ENCODE measurements around the gene REM1.
"Not testable (repeated sequence)": the region's sequence is repeated elsewhere in the genome, so short reads cannot be mapped to it uniquely, and the experiment has no call there.

REM1 gene, protein sequence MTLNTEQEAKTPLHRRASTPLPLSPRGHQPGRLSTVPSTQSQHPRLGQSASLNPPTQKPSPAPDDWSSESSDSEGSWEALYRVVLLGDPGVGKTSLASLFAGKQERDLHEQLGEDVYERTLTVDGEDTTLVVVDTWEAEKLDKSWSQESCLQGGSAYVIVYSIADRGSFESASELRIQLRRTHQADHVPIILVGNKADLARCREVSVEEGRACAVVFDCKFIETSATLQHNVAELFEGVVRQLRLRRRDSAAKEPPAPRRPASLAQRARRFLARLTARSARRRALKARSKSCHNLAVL

DNA sequence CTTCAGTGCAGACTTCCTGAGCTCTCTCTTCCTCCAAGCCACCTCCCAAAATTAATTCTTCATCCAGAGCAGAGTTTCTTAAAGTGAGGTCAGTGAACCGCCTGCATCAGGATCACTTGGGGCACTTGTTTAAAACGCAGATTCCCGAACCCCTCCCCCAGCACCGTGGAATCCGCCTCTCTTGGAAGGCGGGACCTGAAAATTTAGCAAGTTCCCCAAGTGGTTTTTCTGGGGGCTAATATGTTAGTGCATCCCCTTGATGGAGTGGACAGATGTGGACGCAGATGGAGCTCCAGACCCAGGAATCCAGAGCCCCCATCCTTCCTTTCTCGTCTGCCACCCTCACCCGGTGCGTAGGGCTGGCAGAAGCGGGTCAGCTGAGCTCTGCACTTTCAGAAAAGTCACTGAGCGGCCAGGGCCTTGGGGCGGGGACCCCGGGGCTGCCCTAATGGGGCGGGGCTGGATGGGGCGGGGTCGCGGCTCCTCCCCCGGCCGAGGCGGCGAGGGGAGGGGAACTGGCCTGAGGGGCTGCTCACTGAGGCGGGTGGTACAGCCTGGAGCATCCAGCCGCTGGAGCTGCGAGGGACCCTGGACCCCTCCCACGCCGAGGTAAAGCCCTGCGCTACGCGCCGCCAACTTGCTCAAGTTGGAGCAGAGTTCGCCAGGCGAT lies at the start of gene REM1, which contains the start of gene DEFB124:
Gene REM1, plus strand, starts transcription at position 531 of the 670 bp plus-strand sequence. CDS start 1,158 bp downstream, outside the sequence.
Gene DEFB124, minus strand, starts transcription at position 370 of the 670 bp plus-strand sequence. CDS start 2,114 bp downstream, outside the sequence.
- DNase-seq = no peak

DNA sequence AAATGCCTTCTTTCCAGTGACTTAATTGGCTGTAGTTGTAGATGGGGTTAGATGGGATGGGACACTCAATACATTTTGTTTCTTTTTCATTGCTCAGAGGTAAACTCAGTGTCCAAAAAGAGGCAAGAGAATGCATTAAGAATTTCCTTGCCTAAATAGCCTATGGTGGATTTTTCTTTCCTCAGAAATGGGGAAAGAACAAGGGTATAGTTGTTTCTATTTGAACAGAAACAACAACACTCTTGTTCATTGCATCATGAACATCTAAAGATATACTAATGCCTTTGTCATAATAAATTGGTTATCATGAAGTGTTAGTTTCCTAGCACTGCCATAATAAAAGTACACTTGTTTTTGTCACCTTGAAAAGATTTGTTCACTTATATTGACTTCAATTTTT lies 49.3 kb upstream of the REM1 start:
- DNase-seq = no peak

DNA sequence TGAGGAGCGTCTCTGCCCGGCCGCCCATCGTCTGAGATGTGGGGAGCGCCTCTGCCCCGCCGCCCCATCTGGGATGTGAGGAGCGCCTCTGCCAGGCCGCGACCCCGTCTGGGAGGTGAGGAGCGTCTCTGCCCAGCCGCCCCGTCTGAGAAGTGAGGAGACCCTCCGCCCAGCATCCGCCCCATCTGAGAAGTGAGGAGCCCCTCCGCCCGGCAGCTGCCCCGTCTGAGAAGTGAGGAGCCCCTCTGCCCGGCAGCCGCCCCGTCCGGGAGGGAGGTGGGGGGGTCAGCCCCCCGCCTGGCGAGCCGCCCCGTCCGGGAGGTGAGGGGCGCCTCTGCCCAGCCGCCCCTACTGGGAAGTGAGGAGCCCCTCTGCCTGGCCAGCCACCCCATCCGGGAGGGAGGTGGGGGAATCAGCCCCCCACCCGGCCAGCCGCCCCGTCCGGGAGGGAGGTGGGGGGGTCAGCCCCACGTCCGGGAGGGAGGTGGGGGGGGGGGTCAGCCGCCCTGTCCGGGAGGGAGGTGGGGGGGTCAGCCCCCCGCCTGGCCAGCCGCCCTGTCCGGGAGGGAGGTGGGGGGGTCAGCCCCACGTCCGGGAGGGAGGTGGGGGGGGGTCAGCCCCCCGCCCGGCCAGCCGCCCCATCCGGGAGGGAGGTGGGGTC lies 48.1 kb upstream of the REM1 start:
- not testable (repeated sequence) for DNase-seq

DNA sequence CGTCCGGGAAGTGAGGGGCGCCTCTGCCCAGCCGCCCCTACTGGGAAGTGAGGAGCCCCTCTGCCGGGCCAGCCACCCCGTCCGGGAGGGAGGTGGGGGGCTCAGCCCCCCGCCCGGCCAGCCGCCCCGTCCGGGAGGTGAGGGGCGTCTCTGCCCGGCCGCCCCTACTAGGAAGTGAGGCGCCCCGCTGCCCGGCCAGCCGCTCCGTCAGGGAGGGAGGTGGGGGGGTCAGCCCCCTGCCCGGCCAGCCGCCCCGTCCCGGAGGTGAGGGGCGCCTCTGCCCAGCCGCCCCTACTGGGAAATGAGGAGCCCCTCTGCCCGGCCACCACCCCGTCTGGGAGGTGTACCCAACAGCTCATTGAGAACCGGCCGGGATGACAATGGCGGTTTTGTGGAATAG lies 47.5 kb upstream of the REM1 start:
- not testable (repeated sequence) for DNase-seq

DNA sequence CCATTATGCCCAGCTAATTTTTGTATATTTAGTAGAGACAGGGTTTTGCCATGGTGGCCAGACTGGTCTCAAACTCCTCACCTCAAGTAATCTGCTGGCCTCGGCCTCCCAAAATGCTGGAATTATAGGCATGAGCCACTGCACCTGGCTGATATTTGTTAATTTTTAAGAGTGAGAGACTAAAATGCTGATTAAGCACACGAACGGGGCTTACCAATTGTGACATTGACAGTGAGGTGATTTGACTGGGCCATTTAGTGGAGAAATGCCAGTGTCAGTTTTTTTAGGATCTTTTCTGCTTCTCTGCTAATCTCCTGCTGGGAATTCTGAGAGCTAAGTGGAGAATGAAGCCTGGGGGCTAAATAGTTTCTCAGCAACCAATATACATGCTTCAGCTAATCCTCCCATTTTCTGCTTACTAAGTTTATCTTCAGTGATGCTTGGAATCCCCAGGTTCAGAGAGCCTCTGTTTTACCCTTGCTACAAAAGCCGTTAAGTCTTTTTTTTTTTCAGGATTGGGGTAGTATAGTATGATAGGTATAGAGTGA lies 44.4 kb upstream of the REM1 start:
- no peak for DNase-seq

DNA sequence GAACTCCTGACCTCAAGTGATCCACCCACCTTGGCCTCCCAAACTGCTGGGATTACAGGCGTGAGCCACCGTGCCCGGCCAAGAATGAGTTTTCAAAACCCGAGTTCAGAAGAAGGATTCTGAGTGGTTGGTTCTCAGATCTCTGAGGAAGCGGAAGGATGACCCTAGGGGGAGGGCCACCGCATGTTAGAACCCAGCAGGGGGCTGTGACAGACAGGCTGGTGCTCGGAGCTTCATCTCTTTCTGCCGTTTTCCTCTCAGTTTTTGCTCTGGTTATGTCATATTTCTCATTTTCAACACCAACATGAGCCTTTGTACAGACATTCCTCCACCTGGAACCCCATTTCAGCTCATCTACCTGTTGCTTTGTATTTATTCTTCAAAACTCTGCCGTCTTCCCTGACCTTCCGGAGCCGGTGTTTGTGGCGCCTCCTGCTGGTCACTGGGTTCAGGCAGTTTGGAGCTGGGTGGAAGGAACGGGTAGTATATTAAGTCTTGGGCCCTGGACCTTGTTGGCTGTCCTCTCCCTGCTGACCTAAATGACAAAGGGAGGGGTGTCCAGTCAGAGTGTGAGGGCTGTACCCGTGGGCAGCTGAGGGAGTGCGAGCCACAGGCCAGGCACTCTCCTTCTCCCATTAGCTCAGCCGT lies 35.0 kb upstream of the REM1 start, which contains the start of gene DEFB123:
Gene DEFB123, plus strand, starts transcription at position 621 of the 648 bp plus-strand sequence. CDS start 67 bp downstream, outside the sequence.
- no peak for DNase-seq

DNA sequence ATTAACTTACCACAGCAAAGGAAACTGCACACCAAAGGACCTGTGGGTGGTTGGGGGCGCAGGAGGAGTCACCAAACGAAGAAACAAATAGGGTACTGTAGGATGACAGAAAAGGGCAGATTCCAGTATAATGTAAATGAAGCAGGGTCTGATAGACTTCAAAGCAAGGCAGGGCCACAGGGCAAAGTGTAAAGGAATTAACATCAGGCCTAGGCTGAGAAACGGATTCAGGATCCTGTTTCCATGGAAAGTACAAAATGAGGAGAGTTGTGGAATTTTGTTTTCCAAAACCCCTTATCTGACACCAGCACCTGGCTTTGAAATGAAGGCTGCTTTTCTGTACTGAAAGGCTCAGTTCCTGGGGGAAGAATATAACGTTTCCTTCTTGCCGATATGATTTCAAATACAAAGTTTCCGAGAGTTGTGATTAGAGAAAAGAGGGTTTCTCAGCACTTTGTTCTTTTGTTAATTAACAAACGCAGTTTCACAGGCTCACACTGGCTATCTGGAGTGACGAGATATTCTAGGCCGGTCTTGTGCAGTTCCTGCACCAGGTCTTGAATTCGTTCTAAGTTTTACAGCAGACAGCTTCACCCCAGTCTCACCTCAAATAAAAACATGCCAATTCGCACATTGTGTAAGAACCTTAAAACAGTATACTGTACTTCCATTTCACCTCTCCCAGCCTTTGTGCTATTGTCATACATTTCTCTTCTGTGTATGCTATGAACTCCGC lies 28.8 kb upstream of the REM1 start:
- DNase-seq = no peak

DNA sequence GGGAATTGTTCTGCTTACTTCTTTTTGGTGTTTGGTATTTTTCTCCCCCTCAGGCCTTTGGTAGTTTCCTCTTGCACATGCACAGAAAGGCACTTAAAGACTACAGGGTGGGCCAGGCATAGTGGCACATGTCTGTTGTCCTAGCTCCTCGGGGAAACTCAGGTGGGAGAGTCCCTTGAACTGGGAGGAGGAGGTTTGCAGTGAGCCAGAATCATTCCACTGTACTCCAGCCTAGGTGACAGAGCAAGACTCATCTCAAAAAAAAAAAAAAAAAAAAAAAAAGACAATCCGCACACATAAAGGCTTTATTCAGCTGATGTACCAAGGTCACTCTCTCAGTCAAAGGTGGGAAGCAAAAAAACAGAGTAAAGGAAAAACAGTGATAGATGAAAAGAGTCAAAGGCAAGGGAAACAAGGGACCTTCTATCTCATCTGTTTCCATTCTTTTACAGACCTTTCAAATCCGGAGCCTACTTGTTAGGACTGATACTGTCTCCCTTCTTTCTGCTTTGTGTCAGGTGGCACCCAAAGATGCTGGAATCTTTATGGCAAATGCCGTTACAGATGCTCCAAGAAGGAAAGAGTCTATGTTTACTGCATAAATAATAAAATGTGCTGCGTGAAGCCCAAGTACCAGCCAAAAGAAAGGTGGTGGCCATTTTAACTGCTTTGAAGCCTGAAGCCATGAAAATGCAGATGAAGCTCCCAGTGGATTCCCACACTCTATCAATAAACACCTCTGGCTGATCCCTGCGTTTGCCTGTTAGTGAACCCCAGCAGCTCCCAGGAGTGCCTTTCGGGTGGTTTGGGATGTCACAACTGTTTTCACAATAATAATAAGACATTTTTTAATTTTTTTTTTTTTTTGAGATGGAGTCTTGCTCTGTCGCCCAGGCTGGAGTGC lies 25.3 kb upstream of the REM1 start:
- DNase-seq = no peak

DNA sequence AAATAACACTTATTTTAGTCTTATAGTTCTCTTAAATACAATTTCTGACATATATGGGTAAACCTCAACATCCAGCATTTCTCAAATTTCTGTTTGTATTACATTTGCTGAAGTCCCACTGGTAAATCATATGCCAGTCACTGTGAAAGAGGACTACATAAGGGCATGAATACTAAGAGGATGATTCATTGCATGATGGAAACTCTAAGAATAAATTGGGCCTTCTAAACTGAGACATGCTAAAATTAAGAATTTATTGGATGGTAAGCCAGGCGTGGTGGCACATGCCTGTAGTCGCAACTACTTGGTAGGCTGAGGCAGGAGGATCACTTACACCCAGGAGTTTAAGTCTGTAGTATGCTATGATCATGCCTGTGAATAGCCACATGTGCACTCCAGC lies 22.5 kb upstream of the REM1 start:
- no peak for DNase-seq

DNA sequence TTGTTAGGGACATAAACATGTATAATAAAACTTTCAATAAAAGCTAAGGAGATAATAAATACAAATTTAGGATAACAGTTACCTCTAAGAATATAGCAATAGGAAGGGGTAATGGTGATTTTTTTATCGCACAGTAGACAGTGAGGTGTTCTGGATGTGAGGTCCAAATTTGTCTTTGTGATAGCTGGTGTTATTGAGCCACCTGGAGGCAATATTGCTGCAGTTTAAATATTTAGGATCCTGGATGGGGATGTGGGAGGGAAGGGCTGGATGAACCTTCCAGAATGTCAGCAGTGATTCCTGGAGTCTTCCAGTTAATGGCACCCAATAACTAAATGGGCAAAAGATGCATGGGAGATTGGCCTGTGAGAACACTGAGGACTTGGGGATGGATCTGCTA lies 20.7 kb upstream of the REM1 start:
- DNase-seq = no peak

DNA sequence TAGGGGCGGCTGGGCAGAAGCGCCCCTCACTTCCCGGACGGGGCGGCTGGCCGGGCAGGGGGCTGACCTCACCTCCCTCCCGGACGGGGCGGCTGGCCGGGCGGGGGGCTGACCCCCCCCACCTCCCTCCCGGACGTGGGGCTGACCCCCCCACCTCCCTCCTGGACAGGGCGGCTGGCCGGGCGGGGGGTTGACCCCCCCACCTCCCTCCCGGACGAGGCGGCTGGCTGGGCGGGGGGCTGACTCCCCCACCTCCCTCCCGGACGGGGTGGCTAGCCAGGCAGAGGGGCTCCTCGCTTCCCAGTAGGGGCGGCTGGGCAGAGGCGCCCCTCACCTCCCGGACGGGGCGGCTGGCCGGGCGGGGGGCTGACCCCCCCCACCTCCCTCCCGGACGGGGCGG lies 4.1 kb upstream of the REM1 start:
- DNase-seq = not testable (repeated sequence)

DNA sequence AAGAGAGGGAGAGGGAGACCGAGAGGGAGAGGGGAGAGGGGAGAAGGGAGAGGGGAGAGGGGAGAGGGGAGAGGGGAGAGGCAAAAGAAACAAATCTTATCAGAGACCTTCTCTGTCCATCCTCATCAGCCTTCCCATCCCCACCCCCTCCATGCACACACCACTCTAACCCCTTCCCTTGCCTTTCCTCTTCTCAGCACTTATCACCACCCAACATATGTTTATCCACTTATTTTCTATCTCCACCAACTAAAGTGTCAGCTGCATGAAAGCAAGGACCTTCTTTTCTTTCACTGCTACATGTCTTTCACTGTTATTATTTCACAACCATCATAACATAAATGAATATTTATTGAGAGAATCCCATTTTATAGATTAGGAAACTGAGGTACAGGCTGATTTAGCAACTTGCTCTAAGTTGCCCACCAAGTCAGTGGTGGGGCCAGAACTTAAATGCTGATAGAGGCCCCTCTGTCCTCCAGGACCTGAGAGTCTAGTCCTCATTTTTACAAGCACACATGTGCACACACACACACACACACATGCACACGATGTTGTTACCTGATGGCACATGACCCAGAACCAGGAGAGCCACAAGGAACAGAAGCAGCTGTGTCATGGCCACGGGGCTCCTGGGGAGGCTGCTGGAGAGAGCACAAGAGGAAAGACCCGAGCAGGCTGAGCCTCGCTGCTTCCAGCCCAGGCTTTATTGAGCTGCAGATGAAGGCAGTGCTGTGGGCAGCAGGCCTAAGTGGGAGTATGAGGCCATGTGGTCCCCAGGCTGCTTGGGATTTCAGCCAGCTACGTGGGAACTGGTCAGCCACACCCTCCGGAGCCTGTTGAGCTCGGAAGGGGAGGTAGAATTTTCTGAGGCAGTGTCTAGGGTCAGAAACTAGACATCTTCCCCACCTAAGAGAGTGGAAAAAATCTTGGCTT lies 2.4 kb upstream of the REM1 start:
- DNase-seq = no peak

DNA sequence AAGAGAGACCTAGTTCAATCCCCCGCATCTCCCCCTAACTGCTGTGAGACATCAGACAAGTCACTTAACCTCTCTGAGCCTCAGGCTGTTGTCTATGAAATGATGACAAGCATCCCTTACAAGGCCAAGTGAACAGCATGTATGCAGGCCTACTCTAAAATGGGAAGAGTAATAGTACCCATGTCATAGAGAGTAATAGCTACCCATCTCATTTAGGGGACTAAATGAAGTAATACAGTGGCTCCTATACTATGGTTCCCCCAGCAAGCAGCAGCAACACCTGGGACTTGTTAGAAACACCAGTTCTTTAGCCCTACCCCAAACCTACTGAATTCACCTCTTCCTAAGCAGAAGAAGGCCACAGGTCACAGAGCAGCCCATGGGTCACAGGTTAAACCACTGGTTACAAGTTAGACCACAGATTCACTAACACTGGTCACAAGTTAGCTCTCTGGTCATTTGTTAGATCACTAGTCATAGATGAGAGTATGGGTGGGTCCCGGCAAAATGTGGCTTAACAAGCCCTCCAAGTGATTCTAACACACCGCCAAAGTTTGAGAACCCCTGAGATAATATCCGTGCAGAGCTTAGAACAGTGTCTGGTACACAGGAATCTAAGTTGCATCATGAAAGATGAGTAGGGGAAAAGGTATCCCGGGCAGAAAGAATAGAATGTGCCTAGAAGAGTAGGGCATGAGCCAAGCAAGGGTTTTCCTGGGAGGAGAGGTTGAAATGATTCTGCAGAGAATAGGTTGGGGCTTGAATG lies 1.6 kb upstream of the REM1 start:
- no peak for DNase-seq

DNA sequence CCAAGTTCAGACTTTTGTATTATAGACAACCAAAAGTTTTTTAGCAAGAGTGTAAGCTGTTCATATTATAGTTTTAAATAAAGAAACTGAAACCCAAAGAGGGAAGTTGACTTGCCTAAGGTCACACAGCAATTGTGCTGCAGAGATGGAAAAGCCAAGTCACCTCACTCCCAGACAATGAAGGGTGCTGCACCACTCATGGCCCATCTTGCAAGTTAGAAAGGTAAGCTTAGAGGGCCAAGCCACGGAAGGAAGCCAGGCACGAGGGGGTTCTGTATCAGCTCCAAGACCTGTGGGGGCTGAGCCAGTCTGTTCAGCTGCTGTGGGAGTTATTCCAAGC lies 1.0 kb upstream of the REM1 start:
- DNase-seq = no peak

DNA sequence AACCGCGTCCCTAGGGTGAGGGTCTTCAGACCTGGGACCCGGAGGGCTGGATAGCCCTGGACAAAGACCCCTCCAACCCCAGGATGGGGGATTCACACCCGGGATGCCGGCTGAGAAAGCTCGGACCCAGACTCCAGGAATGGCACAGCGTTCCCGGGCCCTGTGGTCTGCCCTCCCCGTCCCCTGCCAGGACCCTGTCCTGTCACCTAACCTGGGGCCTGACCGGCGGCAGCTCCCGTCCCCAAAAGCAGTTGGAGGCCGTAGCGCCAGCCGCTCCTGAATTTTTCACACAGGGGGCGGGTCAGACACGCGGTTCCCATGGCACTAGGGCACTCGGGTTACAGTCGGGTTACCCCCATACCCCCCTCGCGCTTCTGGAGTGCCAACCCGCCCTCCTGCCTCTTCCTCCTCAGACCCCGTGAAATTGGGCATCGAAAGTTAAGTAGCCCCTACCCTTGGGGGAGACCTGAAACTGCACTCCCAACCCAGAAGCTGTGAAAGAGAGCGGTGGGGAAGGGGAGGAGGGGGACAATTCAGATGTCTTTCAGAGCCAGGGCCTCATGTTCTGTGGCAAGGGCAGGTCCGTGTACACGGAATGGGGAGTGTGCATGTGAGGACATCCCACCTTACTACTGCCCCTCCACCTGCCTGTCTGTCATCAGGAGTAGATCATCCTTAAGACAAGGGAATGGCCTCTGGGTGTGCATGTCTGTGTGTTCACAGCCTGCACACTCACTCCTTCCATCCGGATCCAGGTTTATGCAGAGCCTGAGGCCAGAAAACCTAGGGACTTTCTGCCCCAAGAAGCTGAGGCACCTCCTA lies 595 bp downstream of the REM1 start:
- DNase-seq = no peak

DNA sequence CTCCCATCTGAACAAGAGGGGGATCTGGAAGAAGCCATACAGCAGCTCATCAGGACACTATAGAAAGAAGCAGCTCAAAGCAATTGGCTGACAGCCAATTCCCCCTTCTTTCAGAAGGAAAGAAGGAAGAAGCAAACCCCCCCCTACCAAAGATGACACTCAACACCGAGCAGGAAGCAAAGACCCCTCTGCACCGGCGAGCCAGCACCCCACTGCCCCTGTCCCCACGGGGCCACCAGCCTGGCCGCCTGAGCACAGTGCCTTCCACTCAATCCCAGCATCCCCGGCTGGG lies 1.2 kb downstream of the REM1 start:
- DNase-seq = no peak

DNA sequence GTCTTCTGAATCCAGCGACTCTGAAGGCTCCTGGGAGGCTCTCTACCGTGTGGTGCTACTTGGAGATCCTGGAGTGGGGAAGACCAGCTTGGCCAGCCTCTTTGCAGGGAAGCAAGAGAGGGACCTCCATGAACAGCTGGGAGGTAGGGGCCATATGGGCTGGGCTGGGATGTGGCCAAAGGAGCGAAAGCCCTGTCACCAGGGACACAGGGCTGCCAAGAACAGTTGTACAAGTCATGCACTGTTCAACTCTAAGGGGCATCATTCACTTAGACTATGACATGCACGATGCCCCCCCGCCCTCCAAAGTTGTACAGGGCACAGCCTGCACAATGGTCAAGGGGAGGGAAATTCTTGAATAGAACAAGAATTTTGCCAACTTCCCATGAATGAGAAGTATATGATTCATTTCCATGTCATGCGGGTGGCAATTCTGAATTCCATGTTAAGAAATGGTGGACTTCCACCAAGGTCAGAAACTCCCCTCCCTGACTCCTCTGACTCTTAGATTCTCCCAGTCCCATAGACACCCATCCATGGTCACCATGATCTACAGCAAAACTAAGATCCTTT lies 1.6 kb downstream of the REM1 start:
- no peak for DNase-seq

DNA sequence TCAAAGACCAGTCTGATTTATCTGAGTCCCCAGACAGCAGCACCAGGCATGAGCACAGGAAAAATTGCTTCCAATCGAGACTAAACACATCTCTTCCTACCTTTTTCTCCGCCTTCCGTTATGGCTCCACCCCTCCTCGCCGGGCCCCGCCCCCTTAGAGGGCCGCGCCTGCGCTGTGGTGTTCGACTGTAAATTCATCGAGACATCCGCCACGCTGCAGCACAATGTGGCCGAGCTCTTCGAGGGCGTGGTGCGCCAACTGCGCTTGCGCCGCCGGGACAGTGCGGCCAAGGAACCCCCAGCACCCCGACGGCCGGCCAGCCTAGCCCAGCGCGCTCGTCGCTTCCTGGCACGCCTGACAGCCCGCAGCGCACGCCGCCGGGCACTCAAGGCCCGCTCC lies 8.9 kb downstream of the REM1 start:
- DNase-seq = no peak
